Sigmoid colon (tissue), 7 donors: ENCODE results near the gene MORC2. TPM values are rescaled to one million over a fixed set of nuclear protein-coding genes. Genes with fewer than 3 reads are reported as not detected.

Source experiments
- DNase-seq: peaks from one replicate; pipeline ENCODE4 v3.0.0-alpha.2; 2019
- H3K27ac ChIP-seq, 4 donors: fragments of 200-600 bp; sonication (generic); one replicate each; pipeline ENCODE4 v1.5.1; 2016 to 2019; ENCODE audit warnings: mild to moderate bottlenecking in 1 of 4
- H3K27me3 ChIP-seq, 3 donors: fragments of 200-600 bp; sonication (generic); one replicate each; pipeline ENCODE4 v1.5.1; 2019; ENCODE audit warnings: mild to moderate bottlenecking in 1 of 3
- H3K36me3 ChIP-seq, 4 donors: fragments of 200-600 bp; sonication (generic); one replicate each; pipeline ENCODE4 v1.5.1; 2016 to 2019
- H3K4me1 ChIP-seq, 4 donors: fragments of 200-600 bp; sonication (generic); one replicate each; pipeline ENCODE4 v1.5.1; 2017 to 2019
- H3K4me3 ChIP-seq, 4 donors: fragments of 200-600 bp; sonication (generic); one replicate each; pipeline ENCODE4 v1.5.1; 2017 to 2019; ENCODE audit warnings: mild to moderate bottlenecking in 2 of 4, moderate library complexity in 1 of 4
- H3K9me3 ChIP-seq, 4 donors: fragments of 200-600 bp in 3 of 4; sonication (generic) in 3 of 4; one replicate each; pipeline versions ENCODE4 v1.5.1 to v1.6.1; 2013 to 2019
- EP300 ChIP-seq, 4 donors: sonication (generic); formaldehyde crosslinking; IDR thresholded peaks; one replicate each; pipeline ENCODE4 v1.6.1; 2017; ENCODE audit warnings: antibody characterized with exemption in 4 of 4
- POLR2A ChIP-seq, 2 donors: fragments of 450-650 bp; IDR thresholded peaks; one replicate each; pipeline ENCODE4 v1.6.1; 2016; ENCODE audit warnings: antibody characterized with exemption in 2 of 2, mild to moderate bottlenecking in 2 of 2, moderate library complexity in 2 of 2
- POLR2AphosphoS5 ChIP-seq, 4 donors: sonication (generic); formaldehyde crosslinking; IDR thresholded peaks; one replicate each; pipeline ENCODE4 v1.6.1; 2017; ENCODE audit warnings: antibody characterized with exemption in 4 of 4
- WGBS, 2 donors: extraction: QIAGEN DNeasy Blood & Tissue Kit; methylation state at CpG; one replicate each; pipeline ENCODE4 v1.1.7; 2013; 5-methylcytosine and 5-hydroxymethylcytosine counted together
- intact Hi-C: fragments of 100-400 bp; cut with DNase I; formaldehyde crosslinking; loops from one replicate; pipeline ENCODE4 v1.15.1; 2023
- polyA plus RNA-seq, 3 donors: library from polyadenylated mRNA; stranded (reverse); fragments of 200-250 nt; gene quantifications; one replicate each; pipeline ENCODE4 v1.2.3, GENCODE V29; 2013
- small RNA-seq, 3 donors: library from RNA; depleted of rRNA; stranded (forward); fragments of <200 nt; gene quantifications; one replicate each; pipeline ENCODE3, GENCODE V24; 2016
- total RNA-seq, 4 donors: library from RNA; depleted of rRNA; stranded (reverse); fragments of >200 nt; gene quantifications; one replicate each; pipeline ENCODE4 v1.1.0, GENCODE V29; 2016
- TF ChIP-seq, protein P1 (sequence below), 4 experiments: fragments of 450-650 bp in 3 of 4; fragments of 200-600 bp in 1 of 4; IDR thresholded peaks; one replicate each; pipeline ENCODE4 v1.5.1; 2016 to 2019; ENCODE audit warnings: antibody characterized with exemption in 4 of 4, mild to moderate bottlenecking in 3 of 4, moderate library complexity in 2 of 4
- donor health status: healthy with polysubstance abuse.
- donor health status: Bipolar disorder and iron deficiency.
- donor health status: healthy.

The MORC2 gene
- total and polyA plus RNA-seq, 7 donors, result 4.6 to 42.1 (median 15.0) TPM

DNA sequence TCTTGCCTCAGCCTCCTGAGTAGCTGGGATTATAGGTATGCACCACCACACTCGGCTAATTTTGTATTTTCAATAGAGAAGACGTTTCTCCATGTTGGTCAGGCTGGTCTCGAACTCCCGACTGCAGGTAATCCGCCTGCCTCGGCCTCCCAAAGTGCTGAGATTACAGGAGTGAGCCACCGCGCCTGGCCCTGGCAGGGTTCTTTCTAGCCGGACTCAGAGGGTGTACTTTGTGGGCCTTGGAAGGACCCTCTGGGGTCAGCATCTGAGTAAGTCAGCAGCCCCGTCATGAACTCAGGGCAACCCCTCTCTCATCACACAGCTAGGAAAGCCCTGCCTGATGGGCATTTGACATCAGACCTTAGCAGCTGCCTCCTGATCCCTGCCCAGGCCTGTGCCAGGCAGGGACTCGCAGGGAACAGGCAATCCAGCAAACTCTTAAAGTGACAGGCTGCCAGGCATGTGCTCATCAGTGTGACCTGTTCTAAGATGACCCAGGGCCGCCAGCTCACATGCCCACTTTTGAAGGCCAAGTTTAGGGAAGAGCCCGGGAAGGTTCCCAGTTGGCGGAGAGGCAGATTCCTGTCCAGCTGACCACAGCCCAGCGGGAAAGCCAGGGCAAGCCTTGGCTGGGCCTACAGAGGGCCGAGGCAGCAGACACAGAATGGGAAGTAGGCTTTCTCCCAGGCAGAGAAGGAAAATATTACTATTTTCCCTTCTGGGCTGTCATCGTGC is 92.9 kb downstream of the MORC2 start:
- H3K4me3 ChIP-seq, result no peak overlapping the region
- no peaks in the 10 kb centered on the region for H3K9me3 ChIP-seq
- TF ChIP-seq EP300 (IDR thresholded peaks at IDR 0.05) (no peak), POLR2AphosphoS5 (IDR thresholded peaks at IDR 0.05) (no peak), POLR2A (IDR thresholded peaks at IDR 0.05) (no peak)
- TF ChIP-seq, protein P1, sequence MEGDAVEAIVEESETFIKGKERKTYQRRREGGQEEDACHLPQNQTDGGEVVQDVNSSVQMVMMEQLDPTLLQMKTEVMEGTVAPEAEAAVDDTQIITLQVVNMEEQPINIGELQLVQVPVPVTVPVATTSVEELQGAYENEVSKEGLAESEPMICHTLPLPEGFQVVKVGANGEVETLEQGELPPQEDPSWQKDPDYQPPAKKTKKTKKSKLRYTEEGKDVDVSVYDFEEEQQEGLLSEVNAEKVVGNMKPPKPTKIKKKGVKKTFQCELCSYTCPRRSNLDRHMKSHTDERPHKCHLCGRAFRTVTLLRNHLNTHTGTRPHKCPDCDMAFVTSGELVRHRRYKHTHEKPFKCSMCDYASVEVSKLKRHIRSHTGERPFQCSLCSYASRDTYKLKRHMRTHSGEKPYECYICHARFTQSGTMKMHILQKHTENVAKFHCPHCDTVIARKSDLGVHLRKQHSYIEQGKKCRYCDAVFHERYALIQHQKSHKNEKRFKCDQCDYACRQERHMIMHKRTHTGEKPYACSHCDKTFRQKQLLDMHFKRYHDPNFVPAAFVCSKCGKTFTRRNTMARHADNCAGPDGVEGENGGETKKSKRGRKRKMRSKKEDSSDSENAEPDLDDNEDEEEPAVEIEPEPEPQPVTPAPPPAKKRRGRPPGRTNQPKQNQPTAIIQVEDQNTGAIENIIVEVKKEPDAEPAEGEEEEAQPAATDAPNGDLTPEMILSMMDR (IDR thresholded peaks at IDR 0.05), result no peak
- no peaks in the 10 kb centered on the region for H3K27me3 ChIP-seq
- 86 to 92% methylated on average over 17 of the region's 17 CpGs for WGBS, 2 donors
- H3K27ac ChIP-seq, result no peak overlapping the region
- no peaks in the 10 kb centered on the region for H3K4me1 ChIP-seq
- H3K36me3 ChIP-seq, result no peaks in the 10 kb centered on the region
- DNase-seq, result peak; percentile 62
- intact Hi-C loops, result no loop called here

Small RNAs within 50 kb of the gene (small RNA-seq; reads per million reads assigned to genes)
- 0 reads per million in 3 donors for gene RF01892

Other genes starting within 250 kb of the MORC2 start
- gene TUG1, start 491 bp upstream of the MORC2 start, total RNA-seq, result 10 to 100 TPM; 51.5 to 88.9 (median 54.7) TPM
- gene TUG1, start 491 bp upstream of the MORC2 start, polyA plus RNA-seq, result 10 to 100 TPM; 10.8 to 35.1 (median 13.2) TPM
- gene SMTN, start 112.5 kb upstream of the MORC2 start, total RNA-seq, result 1,000 to 10,000 TPM in 3 of 4 donors, 100 to 1,000 TPM in 1; 987 to 1,789 (median 1,228) TPM
- 100 to 1,000 TPM in 1 of 3 donors, 10 to 100 TPM in 2; 23.8 to 103 (median 29.4) TPM for gene SMTN, start 112.5 kb upstream of the MORC2 start, polyA plus RNA-seq
- gene SELENOM, start 138.8 kb upstream of the MORC2 start, total RNA-seq, result 1,000 to 10,000 TPM in 3 of 4 donors, 100 to 1,000 TPM in 1; 868 to 1,938 (median 1,638) TPM
- gene SELENOM, start 138.8 kb upstream of the MORC2 start, polyA plus RNA-seq, result 100 to 1,000 TPM in 2 of 3 donors, 10 to 100 TPM in 1; 40.9 to 192 (median 169) TPM
- 1 to 10 TPM; 1.1 to 2.2 (median 1.8) TPM for gene INPP5J, start 154.2 kb upstream of the MORC2 start, total RNA-seq
- gene INPP5J, start 154.2 kb upstream of the MORC2 start, polyA plus RNA-seq, result 10 to 100 TPM; 11.4 to 15.3 (median 12.5) TPM
- not detected for gene PLA2G3, start 171.7 kb upstream of the MORC2 start, total RNA-seq
- 1 to 10 TPM in 1 of 3 donors, not detected in 2; 5.2 TPM for gene PLA2G3, start 171.7 kb upstream of the MORC2 start, polyA plus RNA-seq
- gene RNF185, start 191.4 kb upstream of the MORC2 start, total RNA-seq, result 10 to 100 TPM; 30.1 to 33.5 (median 31.6) TPM
- 10 to 100 TPM; 23.4 to 44.9 (median 43.2) TPM for gene RNF185, start 191.4 kb upstream of the MORC2 start, polyA plus RNA-seq
- 10 to 100 TPM; 10.3 to 20.8 (median 14.0) TPM for gene LIMK2, start 243.5 kb upstream of the MORC2 start, total RNA-seq
- gene LIMK2, start 243.5 kb upstream of the MORC2 start, polyA plus RNA-seq, result 10 to 100 TPM; 31.9 to 58.7 (median 39.0) TPM